CD4-positive, alpha-beta T cell treated with Interferon gamma for 1 hour (primary cell): ENCODE results near the gene SLC19A2.

ENCODE experiments used
- DNase-seq: peaks from one replicate; pipeline ENCODE4 v3.0.0-alpha.2; 2020

The SLC19A2 gene

GRCh38 chr1:169474302-169474995, 11.3 kb downstream of the SLC19A2 start:
- DNase-seq = no peak

- DNase-seq = no peak
These were observed 12.4 kb downstream of the SLC19A2 start for GRCh38 chr1:169473347-169473746.

GRCh38 chr1:169472738-169473137, 13.0 kb downstream of the SLC19A2 start:
- no peak for DNase-seq

- no peak for DNase-seq
These were observed 16.8 kb downstream of the SLC19A2 start for GRCh38 chr1:169468982-169469381.

- DNase-seq = no peak
These were observed 19.2 kb downstream of the SLC19A2 start for GRCh38 chr1:169466259-169467230.

GRCh38 chr1:169465281-169465680, 20.5 kb downstream of the SLC19A2 start:
- DNase-seq = no peak

- DNase-seq = no peak
These were observed 23.4 kb downstream of the SLC19A2 start for GRCh38 chr1:169462385-169462784.

- DNase-seq = no peak
These were observed 24.2 kb downstream of the SLC19A2 start for GRCh38 chr1:169461390-169462000.

GRCh38 chr1:169460191-169460833, 25.4 kb downstream of the SLC19A2 start:
- peak; percentile 22 for DNase-seq

GRCh38 chr1:169457443-169457842, 28.3 kb downstream of the SLC19A2 start:
- no peak for DNase-seq

GRCh38 chr1:169456029-169456428, 29.7 kb downstream of the SLC19A2 start:
- DNase-seq = no peak

GRCh38 chr1:169452921-169453320, 32.8 kb downstream of the SLC19A2 start:
- no peak for DNase-seq

- DNase-seq = no peak
These were observed 34.4 kb downstream of the SLC19A2 start for GRCh38 chr1:169451218-169451824.

GRCh38 chr1:169443923-169444322, 41.8 kb downstream of the SLC19A2 start:
- DNase-seq = no peak

- DNase-seq = peak; percentile 47
These were observed 58.6 kb downstream of the SLC19A2 start, which contains the start of gene CCDC181 for GRCh38 chr1:169427081-169427641. CCDC181 (minus strand) TSS chr1:169427474; CDS start chr1:169424927, 2,547 bp downstream.

- no peak for DNase-seq
These were observed 59.5 kb downstream of the SLC19A2 start for GRCh38 chr1:169426174-169426705.

- no peak for DNase-seq
These were observed 64.4 kb downstream of the SLC19A2 start for GRCh38 chr1:169421309-169421708.

GRCh38 chr1:169414952-169415351, 70.8 kb downstream of the SLC19A2 start:
- no peak for DNase-seq
